HG03520 (cell line): ENCODE results near the gene WBP1L.

Experiments used
- ATAC-seq: cut with Tn5 transposase; IDR thresholded peaks from one replicate; pipeline ENCODE4 v1.9.1; 2021; ENCODE audit warnings: mild to moderate bottlenecking, moderate library complexity; ENCODE audit not compliant: unreplicated experiment

WBP1L gene

DNA sequence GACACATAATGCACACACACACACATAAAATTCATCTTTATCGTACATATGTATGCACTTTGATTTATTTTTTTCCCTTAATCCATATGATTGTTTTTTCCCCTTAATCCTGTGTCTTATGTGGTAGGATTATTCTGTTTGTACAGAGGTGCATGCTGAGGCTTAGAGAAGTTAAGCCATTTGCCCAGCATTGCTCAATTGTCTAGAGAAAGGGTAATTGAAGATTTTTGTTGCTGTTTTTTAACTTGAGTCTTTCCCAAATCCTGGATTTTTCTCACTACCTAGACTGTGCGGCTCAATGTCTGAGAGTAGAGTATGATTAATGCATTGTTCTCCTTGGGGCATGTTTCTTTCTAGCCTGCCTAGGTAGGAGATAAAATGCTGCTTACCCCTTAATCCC lies 35.0 kb downstream of the WBP1L start:
- ATAC-seq = no peak

DNA sequence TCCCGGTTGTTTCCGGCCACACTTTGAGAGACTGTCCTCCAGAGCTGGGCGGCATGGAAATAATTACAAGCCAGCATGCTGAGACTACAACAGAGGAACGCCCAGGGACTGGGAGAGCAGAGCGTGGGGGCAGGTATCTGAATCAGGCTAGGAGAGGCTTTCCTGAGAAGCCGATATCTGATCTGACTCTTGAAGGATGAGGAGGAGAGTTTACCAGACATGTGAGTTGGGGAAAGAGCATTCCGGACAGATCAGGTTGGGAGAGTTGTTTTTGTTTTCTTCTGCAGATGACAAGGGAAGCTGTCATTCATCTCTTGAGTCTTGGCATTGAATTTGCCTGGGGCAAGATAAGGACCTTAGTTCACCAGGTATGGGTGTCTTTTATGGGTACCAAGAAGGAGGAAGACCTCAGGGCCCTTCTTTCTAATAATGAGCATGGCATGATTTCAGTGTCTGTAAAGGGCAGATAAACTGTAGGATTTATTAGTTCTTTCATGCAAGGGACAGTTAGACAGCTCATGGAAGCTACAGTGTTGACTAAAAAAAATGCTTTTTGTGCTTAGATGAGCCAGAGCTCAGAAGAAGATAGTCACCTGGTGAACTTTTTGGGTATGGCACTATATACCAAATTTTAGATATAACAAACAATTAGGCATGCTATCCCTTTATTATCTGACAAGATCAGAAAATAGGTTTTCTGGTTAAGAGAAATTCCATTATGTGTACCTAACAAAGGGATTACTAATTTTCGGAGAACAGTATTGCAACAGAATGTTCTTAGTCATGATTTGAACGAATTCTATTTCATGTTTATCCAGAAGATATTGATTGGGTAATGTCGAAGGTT lies 36.2 kb downstream of the WBP1L start:
- no peak for ATAC-seq

DNA sequence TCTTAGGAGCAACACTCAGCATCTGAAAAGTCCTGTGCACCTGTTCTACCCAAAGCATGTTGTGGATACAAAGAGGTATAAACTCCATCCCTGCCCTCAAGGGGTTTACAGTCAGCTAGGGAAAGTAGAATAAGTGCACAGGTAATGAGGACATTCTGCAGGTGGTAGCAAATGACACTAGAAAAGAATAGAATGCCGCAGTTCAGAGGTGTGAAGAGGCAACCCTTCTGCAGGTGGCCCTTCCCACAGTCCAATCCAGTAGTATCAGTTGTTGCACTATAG lies 36.7 kb downstream of the WBP1L start:
- ATAC-seq = no peak

DNA sequence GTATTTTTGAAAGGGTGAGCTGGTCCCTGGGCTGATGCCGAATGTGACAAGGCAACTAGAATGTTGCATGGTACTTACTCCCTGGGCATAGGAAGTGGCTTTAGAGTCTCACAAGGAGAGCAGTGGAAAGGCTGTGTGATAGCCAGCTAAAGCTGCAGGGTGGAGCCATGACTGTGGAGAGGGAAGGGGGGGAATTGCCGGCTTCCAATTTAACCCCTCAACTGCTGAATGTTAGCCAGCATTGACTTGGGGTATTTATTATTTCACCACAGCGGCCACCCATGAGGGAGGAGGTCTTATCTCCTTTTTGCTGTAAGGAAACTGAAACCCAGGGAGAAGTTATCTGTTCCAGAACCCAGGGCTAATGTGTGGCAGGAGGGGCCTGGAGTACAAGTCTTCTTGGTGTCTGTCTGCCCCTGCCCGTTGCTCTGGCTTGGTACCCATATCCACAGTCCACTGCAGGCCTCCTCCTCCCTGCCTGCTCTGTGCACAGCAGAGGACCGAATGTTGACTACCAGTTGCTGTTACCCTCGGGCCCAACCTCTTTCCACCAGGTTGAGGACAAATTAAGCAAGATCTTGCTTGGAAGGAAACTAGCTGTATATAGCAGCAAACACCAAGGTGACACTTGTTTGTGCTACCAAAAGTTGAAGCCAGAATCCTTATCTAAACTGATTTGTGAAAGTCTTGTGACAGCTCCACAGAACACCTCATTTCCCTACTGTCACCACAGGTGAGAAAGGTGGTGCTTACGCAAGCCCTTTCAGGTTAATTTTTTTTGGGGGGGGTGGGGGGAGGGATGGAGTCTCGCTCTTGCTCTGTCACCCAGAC lies 37.6 kb downstream of the WBP1L start:
- no peak for ATAC-seq

DNA sequence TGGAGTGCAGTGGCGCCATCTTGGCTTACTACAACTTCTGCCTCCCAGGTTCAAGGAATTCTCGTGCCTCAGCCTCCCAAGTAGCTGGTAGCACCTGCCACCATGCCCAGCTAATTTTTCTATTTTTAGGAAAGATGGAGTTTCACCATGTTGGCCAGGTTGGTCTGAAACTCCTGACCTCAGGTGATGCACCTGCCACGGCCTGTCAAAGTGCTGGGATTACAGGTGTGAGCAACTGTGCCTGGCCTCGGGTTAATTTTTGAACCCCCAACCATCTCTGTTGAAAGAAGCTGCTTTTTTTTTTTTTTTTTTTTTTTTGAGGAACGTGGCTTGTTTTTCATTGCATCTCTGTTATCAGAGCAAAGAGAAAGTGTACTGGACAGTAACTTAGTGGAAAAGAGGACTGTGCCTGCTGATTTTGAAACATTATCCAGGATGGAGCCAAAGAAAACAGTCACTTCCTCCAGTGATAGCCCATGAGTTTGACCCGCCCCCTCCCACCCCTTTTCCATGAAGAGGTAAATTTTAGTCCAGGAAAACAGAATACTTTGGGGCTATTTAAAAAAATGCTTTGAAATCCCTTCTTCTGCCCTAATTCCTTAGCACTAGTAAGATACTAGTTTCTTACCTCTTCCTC lies 38.3 kb downstream of the WBP1L start:
- no peak for ATAC-seq

DNA sequence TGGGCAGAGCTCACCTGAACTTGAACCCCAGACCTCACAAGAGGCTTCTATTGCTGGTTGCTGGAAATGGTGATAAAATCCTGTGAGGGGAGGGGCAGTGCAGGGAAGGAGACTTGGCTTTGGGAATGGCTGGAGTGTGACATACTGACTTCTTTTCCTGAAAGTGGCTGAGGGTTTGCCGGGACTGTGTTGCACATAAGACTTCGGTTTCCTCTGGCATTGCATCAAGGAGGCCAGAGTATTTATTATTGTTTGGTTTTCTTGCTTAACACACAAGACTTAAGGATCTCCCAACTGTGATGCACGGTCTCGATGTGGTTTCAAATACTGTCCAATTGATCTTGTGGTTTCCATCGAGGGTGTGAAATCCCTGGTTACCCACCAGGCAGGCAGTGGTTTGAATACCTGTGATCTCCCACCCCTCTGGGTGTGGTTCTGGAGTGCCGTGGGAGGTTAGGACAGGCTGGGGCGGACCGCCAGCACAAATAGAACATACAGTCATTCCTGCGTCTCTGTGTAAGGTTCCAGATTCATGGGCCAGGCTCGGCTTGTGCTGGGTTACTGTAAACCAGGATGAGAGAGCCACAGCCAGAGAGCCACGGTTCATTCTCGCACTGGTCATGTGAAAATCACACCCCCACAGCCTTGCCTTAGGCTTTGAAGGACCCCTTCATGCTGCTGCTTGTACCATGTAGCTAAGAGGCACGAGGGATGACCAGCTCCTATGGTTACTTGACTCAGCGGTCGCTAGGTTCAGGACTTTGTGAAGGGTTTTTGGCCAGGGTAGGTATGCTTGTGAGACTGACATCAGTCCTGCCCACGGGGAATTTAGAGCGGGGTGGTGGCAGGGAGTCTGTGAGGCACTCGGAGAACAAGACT lies 39.2 kb downstream of the WBP1L start:
- no peak for ATAC-seq

DNA sequence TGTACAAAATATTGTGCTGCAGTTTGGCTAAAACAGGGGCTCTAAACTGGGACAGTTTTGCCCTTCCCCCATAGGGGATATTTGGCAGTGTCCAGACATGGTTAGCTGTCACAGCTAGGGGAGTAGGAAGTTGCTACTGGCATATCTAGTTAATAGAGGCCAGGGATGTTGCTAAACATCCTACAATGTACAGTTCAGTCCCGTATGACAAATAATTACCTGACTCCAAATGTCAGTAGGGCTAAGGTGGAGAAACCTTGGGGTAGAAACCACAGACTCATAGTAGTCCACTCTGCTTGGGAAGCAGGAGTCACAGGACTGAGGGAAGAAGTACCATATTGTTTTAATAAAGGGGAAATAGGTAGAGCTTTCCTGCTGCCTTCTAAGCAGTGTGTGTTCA lies 39.8 kb downstream of the WBP1L start:
- ATAC-seq = no peak

DNA sequence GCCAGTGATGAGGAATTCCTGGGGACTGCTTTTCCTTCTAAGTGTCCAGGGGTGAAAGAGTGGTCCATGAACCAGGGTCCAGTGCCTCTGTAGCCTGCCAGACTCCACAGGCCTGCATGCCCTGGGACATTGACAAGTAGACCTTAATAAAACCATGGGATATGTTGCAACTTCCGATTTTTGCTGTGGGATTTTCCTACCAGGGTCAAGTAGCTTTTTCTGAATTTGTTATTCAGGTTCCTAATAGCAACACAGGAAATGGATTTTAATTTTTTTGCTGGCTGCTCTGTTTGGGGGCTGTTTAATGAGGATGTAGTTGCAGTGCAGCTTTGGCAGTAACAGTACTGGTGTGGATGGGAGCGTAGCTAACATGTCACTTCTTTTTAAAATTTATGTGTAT lies 42.1 kb downstream of the WBP1L start:
- no peak for ATAC-seq

DNA sequence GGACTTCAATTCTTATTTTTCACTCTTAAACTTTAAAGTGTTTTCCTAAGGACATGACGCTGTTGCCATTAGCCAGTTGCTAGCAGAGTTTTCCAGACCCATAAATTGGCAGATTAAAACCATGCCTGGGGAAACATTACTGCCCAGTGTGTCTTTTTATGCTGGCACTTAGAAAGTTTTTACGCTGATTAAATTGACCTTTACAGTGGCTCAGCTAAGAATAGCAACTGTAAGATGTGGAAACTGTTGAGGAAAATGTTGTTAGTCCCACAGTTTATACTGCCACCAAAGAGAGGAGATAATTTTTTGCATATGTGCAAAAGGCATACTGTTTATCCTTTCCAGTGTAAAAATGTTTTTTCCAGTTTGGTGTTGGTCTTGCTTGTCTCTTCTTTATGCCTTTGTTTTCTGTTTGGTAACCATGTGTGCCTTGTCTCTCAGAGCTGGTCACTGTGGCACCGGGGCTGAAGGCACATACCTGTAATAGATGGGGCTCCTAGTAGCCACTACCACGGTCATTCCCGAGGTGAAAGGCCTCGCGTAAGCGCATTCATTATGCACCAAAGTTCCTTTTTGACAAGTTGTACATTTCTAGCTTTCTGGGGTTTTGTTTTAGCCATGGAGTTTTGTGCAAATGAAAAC lies 48.1 kb downstream of the WBP1L start:
- ATAC-seq = no peak

DNA sequence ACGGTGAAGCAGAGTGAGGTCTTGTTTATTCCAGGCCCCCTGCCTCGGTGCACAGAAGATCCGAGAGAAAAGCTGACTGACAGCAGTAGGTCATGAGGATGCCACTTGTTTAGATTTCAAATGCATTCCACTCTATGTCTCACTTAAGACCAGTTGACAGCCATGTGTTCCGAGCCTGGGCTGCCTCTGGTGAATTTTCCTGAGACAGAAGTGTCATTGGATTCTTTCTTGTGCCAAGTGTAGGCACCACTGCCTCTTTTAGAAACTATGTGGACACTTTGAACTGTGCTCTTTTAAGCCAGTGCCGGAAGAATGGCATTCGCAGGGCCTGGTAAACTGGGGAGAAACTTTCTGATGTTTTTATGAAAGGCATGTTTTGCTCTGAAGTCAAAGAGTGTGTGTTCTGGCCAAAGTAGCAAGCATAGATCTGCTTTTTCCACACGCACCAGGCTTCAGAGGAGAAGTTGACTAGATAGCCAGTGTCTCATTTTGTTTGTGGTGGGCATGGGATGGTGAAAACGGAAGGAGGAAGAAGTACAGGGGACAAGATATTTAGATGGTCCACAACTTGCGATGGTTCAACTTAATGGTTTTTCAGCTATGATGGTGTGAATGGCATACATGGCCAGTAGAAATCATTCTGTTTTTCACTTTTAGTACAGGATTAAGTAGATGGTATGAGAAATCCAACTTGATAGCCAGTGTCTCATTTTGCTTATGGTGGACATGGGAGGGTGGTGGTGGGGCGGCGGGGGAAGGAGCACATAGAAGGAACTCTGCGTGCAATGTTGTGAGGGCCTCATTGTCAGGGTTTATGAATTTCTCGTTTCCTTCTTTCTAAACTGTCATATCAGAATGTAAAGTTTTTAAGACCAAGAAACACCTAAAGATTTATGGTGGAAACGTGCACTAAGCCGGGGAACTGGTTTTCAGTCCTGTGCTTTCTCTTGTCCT lies 52.0 kb downstream of the WBP1L start:
- peak; percentile 31 for ATAC-seq

DNA sequence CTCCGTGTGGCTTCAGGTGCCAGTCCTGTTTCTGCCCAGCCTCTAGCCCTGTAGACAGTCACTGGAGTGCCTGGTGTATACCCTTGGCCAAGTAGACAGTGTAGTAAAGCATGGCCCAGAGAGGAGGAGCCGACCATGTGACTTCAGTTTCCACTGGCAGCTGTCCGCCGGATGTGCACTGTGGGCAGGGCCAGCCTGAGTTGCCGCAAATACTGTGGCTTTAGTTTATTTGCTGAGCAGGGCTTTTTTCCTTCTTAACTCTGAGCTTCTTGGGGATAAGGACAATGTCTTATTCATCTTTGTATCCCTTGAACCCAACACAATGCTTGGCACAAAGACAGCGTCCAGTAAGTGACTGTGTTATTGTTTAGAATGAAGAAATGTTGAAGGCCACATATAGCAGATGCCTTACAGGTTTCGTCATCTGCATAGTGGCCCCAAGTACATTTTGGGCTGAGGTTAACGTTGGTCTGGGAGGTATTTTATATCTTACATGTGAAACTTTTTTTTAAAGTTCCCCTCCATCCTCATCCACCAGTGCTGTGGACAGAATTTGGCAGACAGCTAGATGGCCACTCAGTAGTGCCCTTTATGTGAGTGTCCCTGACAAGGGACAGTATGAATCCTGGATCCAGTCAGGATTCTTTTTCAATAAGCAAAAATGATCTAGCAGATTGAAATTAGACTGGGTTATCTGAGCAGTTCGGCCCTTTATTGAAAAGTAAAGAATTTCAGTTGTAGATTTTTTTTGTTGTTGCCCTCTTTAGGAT lies 52.8 kb downstream of the WBP1L start:
- ATAC-seq = peak; percentile 87

DNA sequence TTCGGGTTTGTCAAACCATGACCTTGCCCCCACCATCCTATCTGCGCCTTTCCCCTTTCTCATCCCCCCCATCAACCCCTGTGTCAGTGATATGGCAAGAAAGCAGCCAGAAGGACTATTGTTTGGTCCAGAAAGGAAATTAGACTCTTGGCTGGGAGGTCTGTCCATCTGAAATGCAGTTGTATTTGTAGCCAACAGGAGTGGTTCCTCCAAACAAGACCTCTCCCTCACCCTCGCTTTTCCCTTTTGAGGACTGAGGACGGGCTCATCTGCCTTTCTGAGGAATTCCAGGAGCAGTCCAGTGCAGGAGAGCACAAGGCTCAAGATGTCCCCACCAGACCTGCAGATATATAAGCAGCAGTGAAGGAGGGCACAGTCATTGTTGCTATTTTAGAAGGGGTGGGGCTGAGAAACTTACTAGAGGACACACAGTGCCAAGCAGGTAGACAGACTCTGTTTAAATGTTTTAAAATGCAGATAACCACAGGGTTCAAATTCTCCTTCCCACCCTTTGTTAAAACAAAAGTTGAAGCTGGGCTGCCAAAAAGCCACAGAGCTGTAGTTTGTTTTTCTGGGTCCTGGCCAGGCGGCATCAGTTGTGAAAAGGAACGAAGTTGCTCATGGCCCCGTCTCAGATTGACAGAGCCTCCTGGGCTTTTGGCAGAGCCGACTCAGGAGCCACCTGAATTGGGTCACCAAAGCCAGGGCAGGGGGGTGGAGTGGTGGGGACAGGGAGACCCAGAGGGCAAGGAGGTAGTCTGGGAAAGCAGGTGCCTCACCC lies 56.1 kb downstream of the WBP1L start:
- ATAC-seq = no peak

DNA sequence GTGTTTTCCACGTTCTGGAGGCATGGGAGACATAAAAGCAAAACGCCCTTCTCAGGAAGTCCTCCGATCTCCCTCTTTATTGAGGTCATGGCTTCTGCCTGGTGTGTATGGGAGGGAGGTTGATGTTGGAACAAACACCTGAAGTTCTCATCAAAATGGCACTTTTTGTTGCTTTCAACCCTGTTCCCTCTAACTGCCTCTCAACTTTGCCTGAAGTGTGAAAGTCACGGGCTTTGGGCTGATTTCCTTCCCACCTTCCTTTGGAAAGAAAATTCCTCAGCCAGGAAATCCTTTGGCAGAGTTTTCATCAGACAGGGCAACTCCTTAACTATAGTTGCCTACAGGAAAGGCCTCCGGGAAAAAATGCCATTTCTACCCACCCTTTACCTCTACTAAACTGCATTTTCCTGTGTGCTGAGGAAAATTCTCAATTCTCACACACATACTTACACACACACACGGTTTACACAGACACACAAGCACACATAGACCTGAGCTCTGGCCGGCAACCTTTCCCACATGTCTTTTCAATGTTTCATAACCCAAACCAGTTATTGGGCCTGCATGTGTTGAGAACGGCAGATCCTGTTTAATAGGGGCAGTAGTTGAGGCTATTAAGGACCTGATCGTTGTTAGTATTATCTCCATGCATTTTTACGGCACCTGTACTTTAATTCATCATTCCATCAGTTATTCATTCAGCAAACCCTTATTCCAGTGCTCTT lies 57.0 kb downstream of the WBP1L start:
- ATAC-seq = no peak

DNA sequence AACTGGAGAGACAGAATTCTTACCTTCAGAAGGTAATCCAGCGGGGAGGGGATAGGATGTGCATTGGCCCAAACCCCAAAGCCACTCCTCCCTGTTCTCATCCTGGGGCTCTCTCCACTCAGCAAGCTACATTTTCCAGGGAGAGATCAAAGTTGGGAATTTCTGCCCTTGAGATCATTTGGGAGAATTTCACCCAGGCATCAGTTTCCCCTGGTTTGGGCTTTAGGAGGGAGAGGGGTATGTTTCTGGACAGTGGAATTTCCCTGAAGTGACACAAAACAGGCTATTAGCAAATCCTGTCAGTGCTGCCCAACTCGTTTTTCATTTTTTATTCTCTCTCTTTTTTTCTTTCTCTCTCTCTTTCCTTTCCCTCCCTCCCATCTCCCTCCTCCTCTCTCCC lies 57.7 kb downstream of the WBP1L start:
- no peak for ATAC-seq

DNA sequence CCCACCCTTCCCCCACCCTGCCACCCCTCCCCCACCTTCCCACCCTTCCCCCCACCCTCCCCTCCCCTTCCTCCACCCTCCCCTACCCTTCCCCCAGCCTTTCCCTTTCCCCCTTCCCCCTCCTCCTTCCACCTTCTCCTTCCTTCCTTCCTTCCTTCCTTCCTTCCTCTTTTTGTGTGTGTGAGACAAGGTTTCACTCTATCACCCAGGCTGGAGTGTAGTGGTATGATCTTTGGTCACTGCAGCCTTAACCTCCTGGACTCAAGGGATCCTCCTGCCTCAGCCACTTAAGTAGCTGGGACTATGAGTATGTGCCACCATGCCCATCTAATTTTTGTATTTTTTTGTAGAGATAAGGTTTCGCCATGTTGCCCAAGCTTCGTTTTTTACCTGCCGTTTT lies 58.2 kb downstream of the WBP1L start:
- ATAC-seq = no peak

DNA sequence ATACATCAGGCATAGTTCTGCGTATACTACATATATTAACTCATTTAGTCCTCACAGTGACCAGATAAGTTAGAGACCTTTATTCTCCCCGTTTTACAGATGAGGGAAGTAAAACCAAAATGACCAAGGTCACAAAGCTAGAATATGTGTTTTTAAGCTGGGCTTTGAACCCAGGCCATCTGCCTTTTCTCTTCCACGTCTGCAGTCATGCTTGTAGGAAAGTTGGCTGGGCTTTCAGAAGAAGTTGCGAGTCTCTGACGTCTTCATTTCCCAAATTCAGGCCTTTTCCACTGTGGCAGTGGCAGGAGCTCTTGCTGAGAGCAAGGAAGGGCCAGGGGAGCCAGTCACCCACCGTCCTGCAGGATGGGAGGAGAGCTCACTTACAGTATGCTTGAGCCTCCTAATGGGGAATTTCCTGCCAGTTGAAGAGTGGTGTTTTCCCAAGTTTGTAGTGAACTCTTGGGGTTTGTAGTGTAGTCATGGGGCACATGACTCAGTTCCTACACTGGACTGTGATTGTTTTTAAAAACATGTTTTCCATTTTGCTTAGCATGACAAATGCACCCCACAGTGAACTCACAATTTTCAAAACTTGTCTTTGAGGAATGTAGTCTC lies 59.3 kb downstream of the WBP1L start:
- no peak for ATAC-seq
